Neural progenitor cell (in vitro differentiated cells): ENCODE results near the gene HOXA1. TPM values are rescaled to one million over a fixed set of nuclear protein-coding genes. Genes with fewer than 3 reads are reported as not detected.

ENCODE experiments used
- DNase-seq: peaks from one replicate; pipeline ENCODE4 v3.0.0-alpha.2; 2016; ENCODE audit warnings: low spot score
- H2AFZ ChIP-seq: fragments of 200-600 bp; sonication (generic); replicated peaks from 2 replicates; pipeline ENCODE4 v1.6.1; 2016; ENCODE audit warnings: antibody characterized with exemption
- H3F3A ChIP-seq: fragments of 200-600 bp; sonication (generic); 2 replicates; pipeline ENCODE4 v1.6.1; 2016; ENCODE audit warnings: antibody characterized with exemption, low read depth
- H3K27ac ChIP-seq: fragments of 200-600 bp; sonication (generic); 2 replicates; pipeline ENCODE4 v1.5.1; 2016; ENCODE audit warnings: mild to moderate bottlenecking
- H3K27me3 ChIP-seq: fragments of 200-600 bp; sonication (generic); 2 replicates; pipeline ENCODE4 v1.6.1; 2016; ENCODE audit warnings: mild to moderate bottlenecking, moderate library complexity
- H3K36me3 ChIP-seq: fragments of 200-600 bp; sonication (generic); 2 replicates; pipeline ENCODE4 v1.5.1; 2016
- H3K4me1 ChIP-seq: fragments of 200-600 bp; sonication (generic); 2 replicates; pipeline ENCODE4 v1.6.1; 2016; ENCODE audit warnings: mixed run types
- H3K4me2 ChIP-seq: fragments of 200-600 bp; sonication (generic); 2 replicates; pipeline ENCODE4 v1.6.1; 2016
- H3K4me3 ChIP-seq: fragments of 200-600 bp; sonication (generic); 2 replicates; pipeline ENCODE4 v1.5.1; 2016
- H3K79me2 ChIP-seq: fragments of 200-600 bp; sonication (generic); 2 replicates; pipeline ENCODE4 v1.6.1; 2016; ENCODE audit warnings: low read depth
- H3K9ac ChIP-seq: fragments of 200-600 bp; sonication (generic); 2 replicates; pipeline ENCODE4 v1.6.1; 2016
- H3K9me3 ChIP-seq: fragments of 200-600 bp; sonication (generic); 2 replicates; pipeline ENCODE4 v1.5.1; 2016; ENCODE audit warnings: low read depth
- H4K20me1 ChIP-seq: fragments of 200-600 bp; sonication (generic); 2 replicates; pipeline ENCODE4 v1.6.1; 2016; ENCODE audit warnings: low read depth
- H3K27ac Mint-ChIP-seq: 3 replicates; pipeline ENCODE4 v1.8.0; 2021; ENCODE audit warnings: mixed read lengths
- H3K27me3 Mint-ChIP-seq: 2 replicates; pipeline ENCODE4 v1.8.0; 2022; ENCODE audit warnings: low read depth, mild to moderate bottlenecking, inconsistent platforms, moderate library complexity, mixed read lengths; ENCODE audit not compliant: insufficient read depth
- H3K36me3 Mint-ChIP-seq: 3 replicates; pipeline ENCODE4 v1.8.0; 2021; ENCODE audit warnings: mixed read lengths
- H3K4me1 Mint-ChIP-seq: 3 replicates; pipeline ENCODE4 v1.8.0; 2021; ENCODE audit warnings: mixed read lengths
- H3K4me3 Mint-ChIP-seq: 3 replicates; pipeline ENCODE4 v1.8.0; 2021; ENCODE audit warnings: mild to moderate bottlenecking, moderate library complexity, mixed read lengths
- H3K9me3 Mint-ChIP-seq: 3 replicates; pipeline ENCODE4 v1.8.0; 2020; ENCODE audit warnings: mixed read lengths
- EZH2 ChIP-seq: fragments of 200-600 bp; sonication (generic); IDR thresholded peaks from 2 replicates; pipeline ENCODE4 v1.6.1; 2017; ENCODE audit warnings: antibody characterized with exemption, mild to moderate bottlenecking, moderate library complexity
- EZH2phosphoT487 ChIP-seq: fragments of 200-600 bp; sonication (generic); IDR thresholded peaks from 2 replicates; pipeline ENCODE4 v1.6.1; 2017; ENCODE audit warnings: antibody characterized with exemption
- total RNA-seq: library from RNA; depleted of rRNA; stranded (reverse); fragments of >200 nt; gene quantifications from 2 replicates; pipeline ENCODE4 v1.2.3, GENCODE V29; 2015; ENCODE audit warnings: low replicate concordance
- TF ChIP-seq, protein P1 (sequence below): fragments of 200-600 bp; sonication (generic); IDR thresholded peaks from 2 replicates; pipeline ENCODE4 v1.5.1; 2017; ENCODE audit warnings: antibody characterized with exemption, mild to moderate bottlenecking

Gene HOXA1
- total RNA-seq, 1 donor from 2014 or later, result not detected

DNA sequence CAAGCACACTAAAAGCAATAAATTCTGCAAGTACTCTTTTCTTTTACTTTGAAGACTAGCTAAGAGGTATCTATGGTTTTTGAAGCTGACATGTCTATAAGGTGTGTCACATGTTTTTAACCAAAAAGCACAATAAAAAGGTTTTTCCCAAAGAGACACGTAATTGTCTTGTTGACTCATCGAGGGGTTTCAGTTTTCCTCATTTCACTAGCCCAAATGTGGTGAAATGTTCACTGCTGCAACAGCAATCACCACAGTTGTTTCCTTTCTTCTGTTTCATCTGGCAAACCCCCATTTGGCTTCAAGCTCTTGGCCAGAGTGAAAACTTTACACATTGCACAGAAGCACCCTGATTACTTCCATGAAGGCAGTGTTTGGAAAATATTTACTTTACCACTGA is 38.6 kb upstream of the HOXA1 start:
- TF ChIP-seq EZH2phosphoT487 (no peak), EZH2 (no peak)
- TF ChIP-seq, protein P1, sequence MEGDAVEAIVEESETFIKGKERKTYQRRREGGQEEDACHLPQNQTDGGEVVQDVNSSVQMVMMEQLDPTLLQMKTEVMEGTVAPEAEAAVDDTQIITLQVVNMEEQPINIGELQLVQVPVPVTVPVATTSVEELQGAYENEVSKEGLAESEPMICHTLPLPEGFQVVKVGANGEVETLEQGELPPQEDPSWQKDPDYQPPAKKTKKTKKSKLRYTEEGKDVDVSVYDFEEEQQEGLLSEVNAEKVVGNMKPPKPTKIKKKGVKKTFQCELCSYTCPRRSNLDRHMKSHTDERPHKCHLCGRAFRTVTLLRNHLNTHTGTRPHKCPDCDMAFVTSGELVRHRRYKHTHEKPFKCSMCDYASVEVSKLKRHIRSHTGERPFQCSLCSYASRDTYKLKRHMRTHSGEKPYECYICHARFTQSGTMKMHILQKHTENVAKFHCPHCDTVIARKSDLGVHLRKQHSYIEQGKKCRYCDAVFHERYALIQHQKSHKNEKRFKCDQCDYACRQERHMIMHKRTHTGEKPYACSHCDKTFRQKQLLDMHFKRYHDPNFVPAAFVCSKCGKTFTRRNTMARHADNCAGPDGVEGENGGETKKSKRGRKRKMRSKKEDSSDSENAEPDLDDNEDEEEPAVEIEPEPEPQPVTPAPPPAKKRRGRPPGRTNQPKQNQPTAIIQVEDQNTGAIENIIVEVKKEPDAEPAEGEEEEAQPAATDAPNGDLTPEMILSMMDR, result no peak
- Histone ChIP-seq H3K27ac (no peak overlapping the region), H3K4me2 (no peak overlapping the region), H3K4me1 (peaks cover under 1% of the 10 kb centered on the region), H3F3A (no peaks in the 10 kb centered on the region), H4K20me1 (peaks cover 81% of the 10 kb centered on the region), H3K79me2 (no peaks in the 10 kb centered on the region), H3K9me3 (no peaks in the 10 kb centered on the region), H3K9ac (no peak overlapping the region), H3K36me3 (no peaks in the 10 kb centered on the region), H3K27me3 (peaks cover 100% of the 10 kb centered on the region), H2AFZ (no peak overlapping the region), H3K4me3 (no peak overlapping the region)
- Mint-ChIP-seq H3K4me3 (no peak overlapping the region), H3K4me1 (no peaks in the 10 kb centered on the region), H3K36me3 (peaks cover 2% of the 10 kb centered on the region), H3K27me3 (peaks cover 83% of the 10 kb centered on the region), H3K9me3 (peaks cover 15% of the 10 kb centered on the region), H3K27ac (no peak overlapping the region)
- DNase-seq, result no peak

DNA sequence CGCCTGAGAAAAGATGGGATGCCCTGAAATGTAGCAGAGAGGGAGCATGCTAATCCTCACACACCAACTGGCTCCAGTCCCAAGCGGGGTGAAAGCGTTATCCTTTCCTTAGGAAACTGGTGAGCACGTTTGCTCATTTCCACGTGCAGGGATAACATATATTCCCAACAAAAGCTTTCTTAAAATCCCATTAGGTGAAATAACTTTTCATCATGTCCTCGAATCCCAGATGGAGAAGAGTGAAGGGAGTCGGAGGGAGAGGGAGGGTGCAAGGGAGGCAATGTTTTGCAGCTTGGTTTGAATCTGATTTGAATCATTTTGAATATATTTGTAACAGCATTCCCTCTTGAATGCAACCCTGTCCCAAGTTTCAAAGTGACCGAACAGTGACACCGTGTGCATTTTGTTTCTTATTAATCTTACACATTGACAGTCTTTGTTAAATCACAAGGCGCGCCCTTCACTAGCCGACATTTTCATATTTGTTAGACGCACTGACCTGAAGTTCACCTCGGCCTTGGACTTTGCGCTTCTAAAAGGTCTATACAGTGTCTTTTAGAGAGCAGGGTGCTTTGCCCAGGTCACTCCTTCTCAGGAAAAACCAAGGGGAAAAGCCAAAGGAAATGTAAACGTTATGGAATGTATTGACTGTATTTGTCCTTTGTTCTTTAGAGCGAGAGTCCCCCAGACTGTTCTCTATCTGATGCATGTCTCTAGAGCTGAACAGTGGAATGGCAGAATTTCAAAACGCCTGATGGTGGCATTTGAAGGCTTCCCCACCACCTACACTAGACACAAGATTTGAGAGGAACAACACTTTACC is 37.8 kb upstream of the HOXA1 start:
- no peak overlapping the region for H3K4me3 ChIP-seq
- no peak overlapping the region for H3K27ac Mint-ChIP-seq
- peaks cover 100% of the 10 kb centered on the region for H3K27me3 ChIP-seq
- H2AFZ ChIP-seq, result no peak overlapping the region
- no peaks in the 10 kb centered on the region for H3K9me3 ChIP-seq
- no peaks in the 10 kb centered on the region for H3K4me1 ChIP-seq
- no peak overlapping the region for H3K4me3 Mint-ChIP-seq
- H3K36me3 ChIP-seq, result no peaks in the 10 kb centered on the region
- peaks cover 79% of the 10 kb centered on the region for H4K20me1 ChIP-seq
- H3F3A ChIP-seq, result no peaks in the 10 kb centered on the region
- no peak for DNase-seq
- TF ChIP-seq, protein P1, result no peak
- TF ChIP-seq EZH2phosphoT487, result peak; percentile 82
- peak; percentile 89 for TF ChIP-seq EZH2
- H3K79me2 ChIP-seq, result no peaks in the 10 kb centered on the region
- peaks cover 86% of the 10 kb centered on the region for H3K27me3 Mint-ChIP-seq
- no peak overlapping the region for H3K27ac ChIP-seq
- H3K9me3 Mint-ChIP-seq, result peaks cover 21% of the 10 kb centered on the region
- no peak overlapping the region for H3K4me2 ChIP-seq
- H3K9ac ChIP-seq, result no peak overlapping the region
- peaks cover 2% of the 10 kb centered on the region for H3K36me3 Mint-ChIP-seq
- no peaks in the 10 kb centered on the region for H3K4me1 Mint-ChIP-seq

DNA sequence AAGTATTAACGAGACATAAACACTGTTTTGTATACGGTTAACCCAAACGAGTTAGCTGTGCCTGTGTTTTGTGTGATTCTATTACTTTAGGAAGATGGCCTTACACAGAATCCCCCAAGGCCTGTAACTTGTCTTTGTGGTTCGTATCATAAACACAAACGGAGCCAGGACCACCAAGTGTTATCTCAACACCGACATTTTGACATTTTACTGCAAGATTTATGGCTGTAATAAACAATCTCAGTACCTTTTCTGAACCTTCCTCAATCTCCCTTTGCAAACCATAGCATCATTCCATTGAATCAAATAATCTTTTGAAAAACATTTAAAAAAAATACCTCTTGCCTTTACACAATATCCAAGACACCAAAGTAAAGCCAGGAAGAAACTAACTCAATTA is 37.2 kb upstream of the HOXA1 start:
- Histone ChIP-seq H3K36me3 (no peaks in the 10 kb centered on the region), H2AFZ (no peak overlapping the region), H3K27ac (no peak overlapping the region), H4K20me1 (peaks cover 78% of the 10 kb centered on the region), H3K9ac (no peak overlapping the region), H3F3A (no peaks in the 10 kb centered on the region), H3K79me2 (no peaks in the 10 kb centered on the region), H3K9me3 (no peaks in the 10 kb centered on the region), H3K4me3 (no peak overlapping the region), H3K4me2 (no peak overlapping the region), H3K4me1 (no peaks in the 10 kb centered on the region), H3K27me3 (peaks cover 100% of the 10 kb centered on the region)
- DNase-seq, result no peak
- Mint-ChIP-seq H3K4me1 (no peaks in the 10 kb centered on the region), H3K4me3 (no peak overlapping the region), H3K9me3 (peaks cover 21% of the 10 kb centered on the region), H3K27me3 (peaks cover 86% of the 10 kb centered on the region), H3K36me3 (peaks cover 2% of the 10 kb centered on the region), H3K27ac (no peak overlapping the region)
- TF ChIP-seq, protein P1, result no peak
- TF ChIP-seq EZH2 (no peak), EZH2phosphoT487 (no peak)
